GM12872 (cell line): ENCODE measurements around the gene DNAH10.

Source experiments
- TF ChIP-seq, protein P1 (sequence below): IDR thresholded peaks from 3 replicates; pipeline ENCODE4 v1.5.1; 2011; ENCODE audit warnings: low read depth, mild to moderate bottlenecking, low read length, moderate library complexity; ENCODE audit not compliant: insufficient read depth

DNAH10 gene, protein sequence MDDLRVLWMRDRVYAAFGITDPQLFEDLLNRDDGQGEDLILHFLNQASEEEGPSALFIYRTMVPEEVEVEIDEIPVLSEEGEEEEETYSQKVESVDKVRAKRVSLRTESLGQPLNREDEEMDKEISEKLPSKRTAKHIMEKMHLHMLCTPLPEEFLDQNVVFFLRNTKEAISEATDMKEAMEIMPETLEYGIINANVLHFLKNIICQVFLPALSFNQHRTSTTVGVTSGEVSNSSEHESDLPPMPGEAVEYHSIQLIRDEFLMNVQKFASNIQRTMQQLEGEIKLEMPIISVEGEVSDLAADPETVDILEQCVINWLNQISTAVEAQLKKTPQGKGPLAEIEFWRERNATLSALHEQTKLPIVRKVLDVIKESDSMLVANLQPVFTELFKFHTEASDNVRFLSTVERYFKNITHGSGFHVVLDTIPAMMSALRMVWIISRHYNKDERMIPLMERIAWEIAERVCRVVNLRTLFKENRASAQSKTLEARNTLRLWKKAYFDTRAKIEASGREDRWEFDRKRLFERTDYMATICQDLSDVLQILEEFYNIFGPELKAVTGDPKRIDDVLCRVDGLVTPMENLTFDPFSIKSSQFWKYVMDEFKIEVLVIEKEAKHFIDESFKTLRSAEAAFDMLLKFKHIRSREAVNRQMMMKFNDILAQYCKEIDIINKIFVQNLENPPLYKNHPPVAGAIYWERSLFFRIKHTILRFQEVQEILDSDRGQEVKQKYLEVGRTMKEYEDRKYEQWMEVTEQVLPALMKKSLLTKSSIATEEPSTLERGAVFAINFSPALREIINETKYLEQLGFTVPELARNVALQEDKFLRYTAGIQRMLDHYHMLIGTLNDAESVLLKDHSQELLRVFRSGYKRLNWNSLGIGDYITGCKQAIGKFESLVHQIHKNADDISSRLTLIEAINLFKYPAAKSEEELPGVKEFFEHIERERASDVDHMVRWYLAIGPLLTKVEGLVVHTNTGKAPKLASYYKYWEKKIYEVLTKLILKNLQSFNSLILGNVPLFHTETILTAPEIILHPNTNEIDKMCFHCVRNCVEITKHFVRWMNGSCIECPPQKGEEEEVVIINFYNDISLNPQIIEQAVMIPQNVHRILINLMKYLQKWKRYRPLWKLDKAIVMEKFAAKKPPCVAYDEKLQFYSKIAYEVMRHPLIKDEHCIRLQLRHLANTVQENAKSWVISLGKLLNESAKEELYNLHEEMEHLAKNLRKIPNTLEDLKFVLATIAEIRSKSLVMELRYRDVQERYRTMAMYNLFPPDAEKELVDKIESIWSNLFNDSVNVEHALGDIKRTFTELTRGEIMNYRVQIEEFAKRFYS (N-terminal part only)

DNA sequence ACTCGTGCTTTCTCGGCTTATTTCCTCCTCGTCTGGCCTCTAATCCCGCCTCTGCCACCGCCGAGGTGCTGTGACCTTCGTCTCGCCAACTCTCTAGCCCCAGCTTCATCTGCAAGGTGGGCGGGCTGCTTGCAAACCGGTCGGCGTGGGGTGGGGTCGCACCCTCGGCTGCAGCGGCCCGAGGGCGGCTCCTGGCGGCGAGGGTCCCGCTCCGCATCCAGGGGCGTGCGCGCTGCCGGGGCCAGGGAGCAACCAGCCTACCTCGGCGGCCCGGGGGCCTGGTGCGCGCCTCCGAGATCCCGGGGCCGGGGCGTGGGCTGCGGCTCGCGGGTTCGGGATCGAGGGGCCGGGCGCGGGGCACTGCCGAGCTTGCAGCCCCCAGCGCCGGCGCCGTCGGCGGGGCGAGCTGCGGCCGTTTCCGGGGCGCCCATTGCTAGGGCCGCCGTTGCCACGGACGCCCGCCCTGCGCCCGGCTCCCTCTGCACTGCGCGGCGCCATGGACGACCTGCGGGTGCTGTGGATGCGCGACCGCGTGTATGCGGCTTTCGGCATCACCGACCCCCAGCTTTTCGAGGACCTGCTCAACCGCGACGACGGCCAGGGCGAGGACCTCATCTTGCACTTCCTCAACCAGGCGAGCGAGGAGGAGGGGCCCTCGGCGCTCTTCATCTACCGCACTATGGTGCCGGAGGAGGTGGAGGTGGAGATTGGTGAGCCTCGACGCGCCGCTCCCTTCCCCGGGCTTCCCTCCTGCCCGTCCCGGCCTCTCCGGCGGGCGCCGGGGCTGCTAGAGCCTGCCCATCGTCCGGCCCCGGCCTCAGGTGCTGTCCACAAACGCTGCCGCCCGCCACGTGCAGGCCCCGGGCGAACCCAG is at the start of gene DNAH10:
TSS of gene DNAH10 (plus strand) at position 461 of the 874 bp plus-strand sequence. CDS start at position 497, 36 bp downstream.
- TF ChIP-seq, protein P1, sequence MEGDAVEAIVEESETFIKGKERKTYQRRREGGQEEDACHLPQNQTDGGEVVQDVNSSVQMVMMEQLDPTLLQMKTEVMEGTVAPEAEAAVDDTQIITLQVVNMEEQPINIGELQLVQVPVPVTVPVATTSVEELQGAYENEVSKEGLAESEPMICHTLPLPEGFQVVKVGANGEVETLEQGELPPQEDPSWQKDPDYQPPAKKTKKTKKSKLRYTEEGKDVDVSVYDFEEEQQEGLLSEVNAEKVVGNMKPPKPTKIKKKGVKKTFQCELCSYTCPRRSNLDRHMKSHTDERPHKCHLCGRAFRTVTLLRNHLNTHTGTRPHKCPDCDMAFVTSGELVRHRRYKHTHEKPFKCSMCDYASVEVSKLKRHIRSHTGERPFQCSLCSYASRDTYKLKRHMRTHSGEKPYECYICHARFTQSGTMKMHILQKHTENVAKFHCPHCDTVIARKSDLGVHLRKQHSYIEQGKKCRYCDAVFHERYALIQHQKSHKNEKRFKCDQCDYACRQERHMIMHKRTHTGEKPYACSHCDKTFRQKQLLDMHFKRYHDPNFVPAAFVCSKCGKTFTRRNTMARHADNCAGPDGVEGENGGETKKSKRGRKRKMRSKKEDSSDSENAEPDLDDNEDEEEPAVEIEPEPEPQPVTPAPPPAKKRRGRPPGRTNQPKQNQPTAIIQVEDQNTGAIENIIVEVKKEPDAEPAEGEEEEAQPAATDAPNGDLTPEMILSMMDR = peak; percentile 56

DNA sequence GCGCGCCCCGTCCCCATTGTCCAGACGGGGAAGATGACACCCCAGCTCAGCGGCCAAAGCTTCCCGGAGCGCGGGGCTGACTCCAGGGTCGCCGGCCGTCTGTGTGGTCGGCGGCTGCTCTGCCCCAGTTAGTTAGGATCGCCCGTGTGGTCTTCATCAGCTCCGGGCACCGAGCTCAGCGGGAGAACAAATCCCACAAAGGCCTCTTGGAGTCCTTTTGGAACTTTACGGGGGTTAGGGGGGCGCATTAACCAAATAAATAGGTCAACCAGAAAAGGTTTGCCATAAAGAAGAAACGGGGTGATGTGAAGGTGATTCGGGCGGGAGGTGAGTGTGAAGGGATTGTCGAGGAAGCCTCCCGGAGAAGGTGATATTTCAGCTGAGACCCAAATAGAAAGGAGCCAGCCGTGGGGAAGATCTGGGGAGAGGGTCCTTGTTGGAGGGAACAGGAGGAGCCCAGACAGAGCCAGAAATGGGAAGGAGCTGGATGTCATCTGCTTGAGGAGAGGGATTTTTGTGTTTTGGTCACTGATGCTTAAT is 49.3 kb upstream of the DNAH10 start:
- TF ChIP-seq, protein P1 = no peak

DNA sequence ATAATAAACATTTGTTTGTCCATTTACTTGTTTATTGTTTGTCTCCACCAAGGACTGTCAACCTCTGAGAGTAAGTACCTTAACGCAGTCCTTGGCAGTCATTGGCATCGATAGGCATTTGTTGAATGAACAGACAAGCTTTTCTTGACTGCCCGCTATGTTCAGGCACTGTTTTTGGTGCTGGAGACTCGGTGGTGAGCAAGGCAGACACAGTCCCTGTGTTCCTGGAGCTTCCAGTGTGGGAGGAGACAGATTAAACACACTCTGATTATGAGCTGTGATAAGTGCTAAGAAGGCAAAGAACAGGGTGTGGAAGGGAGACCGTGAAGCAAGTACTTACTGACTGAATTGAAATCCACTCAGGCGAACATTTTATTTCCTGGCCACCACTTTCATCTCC is 48.7 kb upstream of the DNAH10 start:
- TF ChIP-seq, protein P1 = no peak

DNA sequence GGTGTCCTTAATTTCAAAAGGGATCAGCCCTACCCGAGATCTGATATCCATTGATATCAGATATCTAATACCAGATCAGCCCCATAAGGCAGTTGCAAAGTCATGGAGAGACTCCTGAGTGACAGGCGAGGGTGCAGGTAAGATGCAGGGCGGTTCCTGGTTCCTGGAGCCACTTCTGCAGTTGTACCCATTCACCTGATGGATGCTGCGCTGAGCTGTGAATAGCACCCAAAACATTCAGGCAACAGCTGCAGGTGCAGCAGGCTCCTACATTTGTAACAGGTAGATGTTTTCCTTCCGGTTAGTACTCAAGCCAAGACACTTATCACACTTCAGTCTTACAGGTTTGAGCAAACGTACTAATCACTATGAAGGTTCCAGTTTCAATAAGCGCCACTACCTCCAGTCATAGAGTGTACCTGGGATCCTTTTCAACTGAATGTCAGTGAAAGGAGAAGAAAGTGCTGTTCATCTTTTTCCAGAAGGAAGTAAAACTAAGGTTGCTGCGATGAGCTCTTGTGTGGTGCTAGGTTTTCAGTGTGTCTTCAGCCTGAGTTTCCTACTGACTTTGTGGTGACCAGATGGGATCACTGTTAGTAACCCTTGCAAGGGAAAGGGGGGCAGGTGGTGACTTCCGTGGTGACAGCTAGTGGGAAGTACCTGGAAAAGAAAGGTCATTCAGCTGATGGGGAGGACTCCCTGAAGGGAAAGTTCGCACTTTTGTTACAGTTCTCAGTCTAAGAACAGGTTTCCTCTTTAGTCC is 48.1 kb upstream of the DNAH10 start:
- TF ChIP-seq, protein P1 = no peak

DNA sequence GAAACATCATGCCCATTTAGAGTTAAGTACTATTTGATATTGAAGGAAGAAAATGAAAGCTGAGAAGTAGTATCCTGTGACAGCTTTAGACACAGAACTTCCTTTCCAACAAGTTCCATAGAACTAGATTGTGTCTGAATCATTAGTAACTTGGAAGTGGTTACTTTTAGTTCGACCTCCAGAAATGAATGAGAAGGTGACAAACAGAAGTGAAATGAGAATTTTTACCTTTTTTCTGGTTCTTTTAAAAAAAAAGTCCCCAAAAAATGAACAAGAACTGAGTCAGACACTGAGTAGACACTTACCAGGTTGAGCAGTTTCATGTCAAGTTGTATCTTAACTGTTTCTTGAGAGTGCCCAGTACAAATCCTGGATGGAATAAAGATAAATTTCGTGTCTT is 46.9 kb upstream of the DNAH10 start:
- TF ChIP-seq, protein P1 = no peak

DNA sequence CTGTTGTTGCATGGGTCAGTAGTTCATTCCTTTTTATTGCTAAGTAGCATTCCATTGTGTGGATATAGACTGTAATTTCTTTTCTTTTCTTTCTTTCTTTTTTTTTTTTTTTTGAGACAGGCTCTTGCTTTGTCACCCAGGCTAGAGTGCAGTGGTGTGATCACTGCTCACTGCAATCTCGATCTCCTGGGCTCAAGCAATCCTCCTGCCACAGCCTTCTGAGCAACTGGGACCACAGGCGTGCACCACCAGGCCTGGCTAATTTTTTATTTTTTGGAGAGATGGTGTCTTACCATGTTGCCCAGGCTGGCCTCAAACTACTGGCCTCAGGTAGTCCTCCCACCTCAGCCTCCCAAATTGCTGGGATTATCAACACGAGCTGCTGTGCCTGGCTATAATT is 44.8 kb upstream of the DNAH10 start:
- TF ChIP-seq, protein P1 = no peak
